K562 (cell line): Measurements from ENCODE around the gene IRF9. TPM values are rescaled to one million over a fixed set of nuclear protein-coding genes. Genes with fewer than 3 reads are reported as not detected.

Experiments used
- ATAC-seq: fragments of 200-7000 bp; cut with Tn5 transposase; 3 replicates; pipeline ENCODE4 v1.9.1; 2020; ENCODE audit warnings: moderate library complexity
- BruUV-seq: library from RNA; stranded (reverse); fragments of 400-500 nt; replicated peaks from 2 replicates; lab custom pipeline; 2021; lab: Mats Ljungman, UMichigan
- CTCF ChIA-PET: fragments of 300-600 bp; formaldehyde crosslinking; extraction: SDS; loops from one replicate; lab custom pipeline; 2021; ENCODE audit warnings: low intra/inter-chr PET ratio; lab: Yijun Ruan, JAX
- POLR2A ChIA-PET: fragments of 300-600, 350-650 bp; sonication (Branson Sonifier 250); formaldehyde crosslinking; extraction: SDS; loops from one replicate; lab custom pipeline; 2021; ENCODE audit warnings: antibody characterized with exemption, inconsistent platforms; lab: Yijun Ruan, JAX
- DNase-seq, 4 experiments: peaks; one replicate each; pipeline versions ENCODE4 v3.0.0 to v3.0.0-alpha.2; 2011 to 2018; ENCODE audit warnings: low spot score in 3 of 4, mixed read lengths in 3 of 4; ENCODE audit errors: extremely low read depth in 1 of 4
- FAIRE-seq: peaks from 2 replicates; lab custom pipeline; 2011; peaks lifted over from hg19 to GRCh38; lab: Jason Lieb, UNC
- H2AFZ ChIP-seq: 2 replicates; pipeline ENCODE4 v1.6.0; 2011; ENCODE audit warnings: low read depth, low read length, control low read depth, inconsistent platforms
- H3K27ac ChIP-seq: fragments of 200-600 bp; 3 replicates; pipeline ENCODE4 v1.8.0; 2011; ENCODE audit warnings: low read depth, mild to moderate bottlenecking, control low read depth, inconsistent platforms, low read length, moderate library complexity, mixed read lengths; ENCODE audit errors: extremely low read depth
- H3K27me3 ChIP-seq, 2 experiments: fragments of 300-600 bp in 1 of 2; 2 replicates in 1 of 2; 3 replicates in 1 of 2; pipeline versions ENCODE4 v1.6.0 to v1.8.0; 2011; ENCODE audit warnings: inconsistent platforms in 2 of 2, low read length in 2 of 2, mild to moderate bottlenecking in 1 of 2, mixed read lengths in 1 of 2, moderate library complexity in 1 of 2; ENCODE audit not compliant: control insufficient read depth in 2 of 2, insufficient read depth in 2 of 2
- H3K36me3 ChIP-seq: fragments of 300-600 bp; 3 replicates; pipeline ENCODE4 v1.8.0; 2011; ENCODE audit warnings: mild to moderate bottlenecking, low read length, inconsistent platforms; ENCODE audit not compliant: control insufficient read depth, insufficient read depth
- H3K4me1 ChIP-seq, 2 experiments: fragments of 200-600 bp in 1 of 2; replicated peaks in 1 of 2; 2 replicates in 1 of 2; 3 replicates in 1 of 2; pipeline versions ENCODE4 v1.5.1 to v1.8.0; 2011; ENCODE audit warnings: inconsistent platforms in 2 of 2, low read length in 2 of 2, mild to moderate bottlenecking in 1 of 2, mixed read lengths in 1 of 2, moderate library complexity in 1 of 2; ENCODE audit not compliant: control insufficient read depth in 2 of 2, insufficient read depth in 2 of 2
- H3K4me2 ChIP-seq: 2 replicates; pipeline ENCODE4 v1.6.1; 2011; ENCODE audit warnings: low read length, control low read depth, inconsistent platforms, mixed read lengths; ENCODE audit not compliant: insufficient read depth
- H3K4me3 ChIP-seq: fragments of 200-600 bp; sonication (generic), shearing (Covaris generic); 2 replicates; pipeline ENCODE4 v1.5.1; 2016; ENCODE audit warnings: control low read depth, inconsistent platforms
- H3K79me2 ChIP-seq: fragments of 200-600 bp; 3 replicates; pipeline ENCODE4 v1.8.0; 2011; ENCODE audit warnings: low read length, inconsistent platforms; ENCODE audit not compliant: control insufficient read depth, insufficient read depth
- H3K9ac ChIP-seq, 2 experiments: 2 replicates each; pipeline versions ENCODE4 v1.6.0 to v1.6.1; 2011; ENCODE audit warnings: low read depth in 2 of 2, low read length in 2 of 2, control low read depth in 1 of 2, inconsistent platforms in 1 of 2, mild to moderate bottlenecking in 1 of 2, mixed read lengths in 1 of 2; ENCODE audit not compliant: insufficient read depth in 1 of 2
- H3K9me1 ChIP-seq: one replicate; pipeline ENCODE4 v1.6.0; 2011; ENCODE audit warnings: inconsistent platforms, mild to moderate bottlenecking, low read length, moderate library complexity; ENCODE audit not compliant: control insufficient read depth, insufficient read depth
- H3K9me3 ChIP-seq: replicated peaks from 2 replicates; pipeline ENCODE4 v1.5.1; 2011; ENCODE audit warnings: low read depth, low read length, inconsistent platforms; ENCODE audit not compliant: control insufficient read depth, insufficient read depth
- H4K20me1 ChIP-seq: replicated peaks from 2 replicates; pipeline ENCODE4 v1.6.1; 2011; ENCODE audit warnings: low read length, inconsistent platforms, mixed read lengths; ENCODE audit not compliant: control insufficient read depth, insufficient read depth
- HES1 ChIP-seq: fragments of 450-650 bp; IDR thresholded peaks from 2 replicates; pipeline ENCODE4 v1.6.1; 2016; ENCODE audit warnings: low read depth, mild to moderate bottlenecking, moderate library complexity
- POLR2G ChIP-seq: fragments of 200-400 bp; formaldehyde crosslinking; IDR thresholded peaks from 2 replicates; pipeline ENCODE4 v1.6.1; 2017; ENCODE audit warnings: low read depth, mild to moderate bottlenecking, antibody characterized with exemption, low read length, moderate library complexity
- RBFOX2 ChIP-seq: fragments of 200-400 bp; formaldehyde crosslinking; IDR thresholded peaks from 2 replicates; pipeline ENCODE4 v1.6.1; 2017; ENCODE audit warnings: low read depth, mild to moderate bottlenecking, low read length, moderate library complexity
- TRIM24 ChIP-seq, 2 experiments: fragments of 450-650 bp; IDR thresholded peaks; 2 replicates each; pipeline ENCODE4 v1.6.1; 2016
- WGBS: fragments of 100-300 bp; shearing (Covaris generic); methylation state at CpG from one replicate; pipeline ENCODE4 v1.1.6; 2016; ENCODE audit warnings: low coverage, mixed read lengths; ENCODE audit not compliant: insufficient coverage; ENCODE audit errors: missing lambda C conversion rate; 5-methylcytosine and 5-hydroxymethylcytosine counted together
- in situ Hi-C: fragments of 300-500 bp; cut with MboI; formaldehyde crosslinking; loops from 4 replicates; pipeline ENCODE4 v1.15.0; 2018; ENCODE audit warnings: inconsistent platforms, mixed read lengths
- intact Hi-C: fragments of 100-400 bp; cut with micrococcal nuclease; formaldehyde crosslinking; loops from 2 replicates; pipeline ENCODE4 v1.14.2; 2022
- polyA plus RNA-seq, 8 experiments: library from polyadenylated mRNA; depleted of rRNA in 4 of 8; stranded (reverse) in 5 of 8; unstranded in 3 of 8; fragments of >200 nt; fragmentation: Nextera tagmentation in 2 of 8; fragmentation: Illumina TruSeq in 1 of 8; extraction: Ambion mirVana in 2 of 8; extraction: Trizol in 1 of 8; gene quantifications; 2 replicates each; pipeline versions ENCODE4 v1.2.1 to v1.2.3, GENCODE V29; 2011 to 2014; ENCODE audit warnings: inconsistent platforms in 1 of 8, missing spikeins in 1 of 8
- total RNA-seq, 7 experiments: library from RNA; depleted of rRNA in 6 of 7; stranded (reverse); fragments of >200 nt in 6 of 7; fragmentation: Illumina TruSeq in 2 of 7; extraction: Trizol in 2 of 7; gene quantifications; 2 replicates each; pipeline versions ENCODE4 v1.2.1 to v1.2.3, GENCODE V29; 2011 to 2021; ENCODE audit warnings: low replicate concordance in 1 of 7

The IRF9 gene
- total and polyA plus RNA-seq, 9 of the 15 experiments (the other 6 are each of a cell fraction or from before 2014, with no cell fraction given), result 0.79 to 14.8 (median 6.1) TPM

- Histone ChIP-seq H3K27ac (no peak overlapping the region), H3K36me3 (peaks cover 57% of the 10 kb centered on the region; the same call in 2 of the 3 replicates), H3K9ac (no peak overlapping the region), H3K4me1 (no peaks in the 10 kb centered on the region; a peak in 2 of 5 replicates), H4K20me1 (no peaks in the 10 kb centered on the region), H3K9me3 (no peaks in the 10 kb centered on the region), H3K9me1 (no peaks in the 10 kb centered on the region), H3K27me3 (no peaks in the 10 kb centered on the region), H3K4me2 (no peak overlapping the region), H3K79me2 (no peaks in the 10 kb centered on the region), H2AFZ (no peak overlapping the region), H3K4me3 (no peak overlapping the region)
- POLR2A ChIA-PET, result interaction anchor here (0.6 to 1.4 kb wide), 6 partner anchors 9 to 64 kb away, joined by 3 to 6 read pairs (median 4); partner anchors contain the start of genes IPO4, IRF9 and TM9SF1
- no TSS peak for BruUV-seq
- CTCF ChIA-PET, result no interaction called here
- no peak for ATAC-seq
- DNase-seq, result no peak
- intact Hi-C loops (no loop called here), in situ Hi-C loops (no loop called here)
- TF ChIP-seq HES1, result no peak
- TF ChIP-seq POLR2G, result 0 out of 2 replicates have a peak, but pooled peaks have one; percentile 45
- TF ChIP-seq RBFOX2, result peak; percentile 41
- TF ChIP-seq TRIM24 (IDR thresholded peaks at IDR 0.05), result no peak
- FAIRE-seq, result no peak
- WGBS, result 85% methylated on average over 11 of the region's 14 CpGs
Observed at GRCh38 chr14:24179294-24179960, 18.4 kb downstream of the IRF9 start.
